HAP-1 (cell line): ENCODE measurements around the gene DCUN1D3.
"Not testable (repeated sequence)": the region's sequence is repeated elsewhere in the genome, so short reads cannot be mapped to it uniquely, and the experiment has no call there.

Experiments used
- DNase-seq, 2 experiments: peaks; one replicate each; pipeline ENCODE4 v3.0.0-alpha.2; 2016 to 2020; ENCODE audit warnings: low spot score in 2 of 2
- H3K27me3 ChIP-seq: fragments of 250-450 bp; sonication (Bioruptor Pico); 2 replicates; pipeline ENCODE4 v1.5.1; 2020; ENCODE audit warnings: low read depth, mild to moderate bottlenecking, moderate library complexity
- H3K36me3 ChIP-seq: fragments of 250-450 bp; sonication (Bioruptor Pico); replicated peaks from 2 replicates; pipeline ENCODE4 v1.5.1; 2020; ENCODE audit warnings: mild to moderate bottlenecking
- H3K4me1 ChIP-seq: fragments of 250-450 bp; sonication (Bioruptor Pico); 2 replicates; pipeline ENCODE4 v1.5.1; 2020; ENCODE audit warnings: mild to moderate bottlenecking
- H3K4me3 ChIP-seq: fragments of 250-450 bp; sonication (Bioruptor Pico); 2 replicates; pipeline ENCODE4 v1.5.1; 2020; ENCODE audit warnings: mild to moderate bottlenecking, moderate library complexity
- H3K9me3 ChIP-seq: fragments of 250-450 bp; sonication (Bioruptor Pico); 2 replicates; pipeline ENCODE4 v1.5.1; 2020; ENCODE audit warnings: mild to moderate bottlenecking, moderate library complexity
- in situ Hi-C: fragments of 300-500 bp; cut with MboI; formaldehyde crosslinking; loops from 3 replicates; pipeline ENCODE4 v1.14.3; 2020; ENCODE audit warnings: low sequenced_read_pairs, inconsistent platforms, mixed read lengths

Gene DCUN1D3, protein sequence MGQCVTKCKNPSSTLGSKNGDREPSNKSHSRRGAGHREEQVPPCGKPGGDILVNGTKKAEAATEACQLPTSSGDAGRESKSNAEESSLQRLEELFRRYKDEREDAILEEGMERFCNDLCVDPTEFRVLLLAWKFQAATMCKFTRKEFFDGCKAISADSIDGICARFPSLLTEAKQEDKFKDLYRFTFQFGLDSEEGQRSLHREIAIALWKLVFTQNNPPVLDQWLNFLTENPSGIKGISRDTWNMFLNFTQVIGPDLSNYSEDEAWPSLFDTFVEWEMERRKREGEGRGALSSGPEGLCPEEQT

DNA sequence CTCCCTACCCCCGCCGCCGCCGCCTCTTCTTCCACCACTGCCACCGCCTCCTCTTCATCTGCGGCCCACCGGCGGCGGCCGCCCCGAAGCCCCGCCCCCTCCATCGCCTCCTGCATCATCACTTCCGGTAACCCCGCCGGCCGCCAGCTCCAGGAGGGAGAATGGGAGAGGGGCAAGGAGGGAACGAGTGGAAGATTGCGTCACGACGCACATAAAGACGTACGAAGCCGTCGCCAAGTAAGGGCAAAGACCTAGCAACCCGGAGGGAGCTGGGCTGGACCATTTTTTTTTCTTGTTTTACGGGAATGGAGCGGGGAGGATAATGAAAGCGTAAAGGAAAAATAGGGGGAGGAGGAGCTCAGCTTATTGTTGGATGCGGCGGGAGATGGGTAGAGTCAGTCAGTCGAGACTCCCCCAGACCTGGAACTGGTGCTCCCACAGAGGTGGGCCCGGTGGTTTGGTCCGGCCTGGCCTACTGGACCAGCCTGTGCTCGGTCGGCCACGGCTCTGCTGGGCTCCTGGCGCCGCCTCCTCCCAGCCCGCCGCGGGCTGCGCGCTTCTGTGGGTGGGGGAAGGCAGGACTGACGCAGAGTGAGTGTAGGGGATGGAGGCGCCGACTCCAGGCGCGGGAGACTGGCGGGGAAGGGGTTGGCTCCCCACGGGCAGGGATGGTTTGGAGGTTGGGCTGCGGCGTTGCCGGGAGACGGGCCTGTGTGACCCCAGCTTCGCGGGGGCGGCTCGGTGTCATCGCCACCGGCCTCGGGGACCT is at the start of gene DCUN1D3, which contains the start of gene LYRM1:
DCUN1D3 (minus strand) TSS at position 60 of the 769 bp plus-strand sequence. CDS start 37,820 bp downstream, outside the sequence.
LYRM1 (plus strand) TSS at position 473 of the 769 bp plus-strand sequence. CDS start 14,785 bp downstream, outside the sequence.
- Histone ChIP-seq H3K9me3 (no peaks in the 10 kb centered on the region), H3K36me3 (peaks cover 7% of the 10 kb centered on the region), H3K27me3 (no peaks in the 10 kb centered on the region), H3K4me3 (peak within 1 kb of the TSS; percentile 71), H3K4me1 (peaks cover 39% of the 10 kb centered on the region)
- in situ Hi-C loops, result no loop called here
- peak; percentile 97 to 98 for DNase-seq

DNA sequence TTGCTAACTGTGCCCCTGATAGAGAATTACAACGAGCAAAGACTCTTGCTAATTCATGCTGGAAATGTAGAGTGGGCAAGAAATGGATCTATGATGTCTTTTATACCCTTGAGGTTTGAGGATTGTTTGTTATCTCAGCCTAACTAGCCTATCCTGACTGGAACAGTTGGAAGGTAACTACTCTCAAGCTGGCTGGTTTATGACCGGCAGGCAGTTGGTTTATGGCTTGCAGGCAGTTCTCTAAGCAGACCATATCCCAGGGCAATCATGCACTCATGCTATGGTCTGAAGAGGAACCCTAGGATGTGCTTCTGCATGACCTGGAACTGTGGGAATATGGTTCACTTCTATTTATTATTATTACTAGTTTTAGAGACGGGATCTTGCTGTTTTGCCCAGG is 49.5 kb upstream of the DCUN1D3 start:
- Histone ChIP-seq H3K36me3 (no peaks in the 10 kb centered on the region), H3K27me3 (no peaks in the 10 kb centered on the region), H3K9me3 (no peaks in the 10 kb centered on the region), H3K4me3 (no peak overlapping the region), H3K4me1 (no peaks in the 10 kb centered on the region)
- in situ Hi-C loops, result no loop called here
- no peak for DNase-seq

DNA sequence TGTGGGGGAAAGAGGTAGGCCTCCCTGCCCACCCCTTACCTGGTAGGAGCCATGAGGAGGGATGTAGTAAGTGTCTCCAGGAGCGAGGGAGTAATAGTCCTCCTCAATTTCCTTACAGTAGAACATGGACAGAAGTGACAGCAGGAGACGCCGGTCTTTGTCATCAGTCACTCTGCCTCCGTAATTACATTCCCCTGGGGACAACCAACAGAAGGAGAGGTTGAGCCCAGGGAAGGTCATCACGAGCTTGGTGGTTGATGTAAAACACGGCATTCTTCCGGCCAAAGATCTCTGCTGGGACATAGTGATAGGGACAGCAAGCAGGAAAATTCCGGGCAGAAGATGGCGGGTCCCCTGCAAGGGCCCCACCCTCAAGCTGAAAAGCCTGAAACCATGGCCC is 48.3 kb upstream of the DCUN1D3 start:
- H3K4me3 ChIP-seq, result no peak overlapping the region
- H3K4me1 ChIP-seq, result no peaks in the 10 kb centered on the region
- in situ Hi-C loops, result no loop called here
- no peak for DNase-seq
- no peaks in the 10 kb centered on the region for H3K9me3 ChIP-seq
- H3K27me3 ChIP-seq, result no peaks in the 10 kb centered on the region
- H3K36me3 ChIP-seq, result no peaks in the 10 kb centered on the region

DNA sequence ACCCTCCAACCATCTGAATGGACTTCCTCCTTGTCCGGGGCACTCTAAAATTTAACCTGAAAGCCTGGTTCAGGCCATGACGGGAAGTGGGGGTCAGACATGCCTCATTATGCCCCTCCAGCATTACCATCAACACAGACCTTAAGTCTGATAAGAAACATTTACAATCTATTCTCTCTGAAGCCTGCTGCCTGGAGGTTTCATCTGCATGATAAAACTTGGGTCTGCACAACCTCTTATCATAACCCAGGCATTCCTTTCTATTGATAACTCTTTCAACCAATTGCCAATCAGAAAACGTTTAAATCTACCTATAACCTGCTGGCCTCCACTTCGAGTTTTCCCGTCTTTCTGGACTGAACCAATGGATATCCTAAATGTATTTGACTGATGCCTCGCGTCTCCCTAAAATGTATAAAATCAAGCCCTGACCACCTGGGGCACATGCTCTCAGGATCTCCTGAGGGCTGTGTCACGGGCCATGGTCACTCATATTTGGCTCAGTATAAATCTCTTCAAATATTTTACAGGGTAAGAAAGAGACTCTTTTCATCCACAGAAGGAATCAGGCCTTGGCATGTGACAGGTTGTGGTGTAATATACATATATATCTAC is 46.0 kb upstream of the DCUN1D3 start:
- H3K36me3 ChIP-seq, result no peaks in the 10 kb centered on the region
- in situ Hi-C loops, result no loop called here
- no peaks in the 10 kb centered on the region for H3K4me1 ChIP-seq
- DNase-seq, result no peak
- H3K4me3 ChIP-seq, result no peak overlapping the region
- no peaks in the 10 kb centered on the region for H3K9me3 ChIP-seq
- no peaks in the 10 kb centered on the region for H3K27me3 ChIP-seq

DNA sequence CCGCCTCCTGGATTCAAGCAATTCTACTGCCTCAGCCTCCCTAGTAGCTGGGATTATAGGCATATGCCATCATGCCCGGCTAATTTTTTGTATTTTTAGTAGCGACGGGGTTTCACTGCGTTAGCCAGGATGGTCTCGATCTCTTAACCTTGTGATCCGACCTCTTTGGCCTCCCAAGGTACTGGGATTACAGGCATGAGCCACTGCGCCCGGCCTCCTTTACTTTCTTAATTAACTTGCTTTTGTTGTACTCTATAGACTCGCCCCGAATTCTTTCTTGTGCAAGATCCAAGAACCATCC is 45.4 kb upstream of the DCUN1D3 start:
- H3K4me1 ChIP-seq, H3K4me3 ChIP-seq, DNase-seq, H3K36me3 ChIP-seq, H3K27me3 ChIP-seq, H3K9me3 ChIP-seq, in situ Hi-C loops: not testable (repeated sequence)

DNA sequence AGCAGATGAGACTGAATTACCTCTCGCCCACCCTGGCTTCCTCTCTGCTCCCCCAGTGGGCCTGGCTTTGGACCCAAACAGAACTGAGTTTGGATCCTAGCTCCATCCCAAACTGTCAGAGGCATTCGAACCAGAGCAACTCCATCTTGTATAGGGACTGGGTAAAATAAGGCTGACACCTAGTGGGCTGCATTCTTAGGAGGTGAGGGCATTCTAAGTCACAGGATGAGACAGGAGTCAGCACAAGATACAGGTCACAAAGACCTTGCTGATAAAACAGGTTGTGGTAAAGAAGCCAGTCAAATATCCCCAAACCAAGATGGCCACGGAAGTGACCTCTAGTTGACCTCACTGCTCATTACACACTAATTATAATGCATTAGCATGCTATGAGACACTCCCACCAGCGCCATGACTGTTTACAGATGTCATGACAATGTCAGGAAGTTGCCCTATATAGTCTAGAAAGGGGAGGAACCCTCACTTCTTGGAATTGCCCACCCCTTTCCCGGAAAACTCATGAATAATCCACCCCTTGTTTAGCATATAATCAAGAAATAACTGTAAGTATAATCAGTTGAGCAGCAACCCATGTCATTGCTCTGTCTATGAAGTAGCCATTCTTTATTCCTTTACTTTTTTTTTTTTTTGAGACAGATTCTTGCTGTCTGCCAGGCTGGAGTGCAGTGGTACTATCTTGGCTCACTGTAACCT is 44.9 kb upstream of the DCUN1D3 start:
- no peaks in the 10 kb centered on the region for H3K9me3 ChIP-seq
- H3K27me3 ChIP-seq, result no peaks in the 10 kb centered on the region
- H3K4me1 ChIP-seq, result no peaks in the 10 kb centered on the region
- H3K36me3 ChIP-seq, result no peaks in the 10 kb centered on the region
- in situ Hi-C loops, result no loop called here
- no peak for DNase-seq
- no peak overlapping the region for H3K4me3 ChIP-seq

DNA sequence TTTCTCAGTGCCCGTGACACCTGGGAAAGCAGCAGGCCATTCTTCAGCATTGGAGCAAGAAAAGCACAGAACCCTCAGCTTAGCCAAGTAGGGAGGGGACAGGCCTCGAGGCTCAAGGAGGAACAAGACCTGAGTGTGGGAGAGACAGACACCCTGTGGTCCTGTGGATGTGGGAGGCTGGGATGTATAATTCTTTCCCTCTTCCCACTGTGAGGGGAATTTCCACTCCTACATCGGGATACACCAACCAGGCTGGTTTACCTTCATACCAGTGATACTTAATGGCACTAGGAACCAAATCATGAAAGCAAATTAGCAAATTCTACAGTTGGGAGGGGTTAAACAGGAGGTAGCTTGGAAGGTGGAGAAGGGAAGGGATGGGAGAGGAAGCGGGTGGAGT is 42.1 kb upstream of the DCUN1D3 start:
- Histone ChIP-seq H3K9me3 (no peaks in the 10 kb centered on the region), H3K4me1 (no peaks in the 10 kb centered on the region), H3K36me3 (no peaks in the 10 kb centered on the region), H3K27me3 (no peaks in the 10 kb centered on the region), H3K4me3 (no peak overlapping the region)
- in situ Hi-C loops, result no loop called here
- no peak for DNase-seq

DNA sequence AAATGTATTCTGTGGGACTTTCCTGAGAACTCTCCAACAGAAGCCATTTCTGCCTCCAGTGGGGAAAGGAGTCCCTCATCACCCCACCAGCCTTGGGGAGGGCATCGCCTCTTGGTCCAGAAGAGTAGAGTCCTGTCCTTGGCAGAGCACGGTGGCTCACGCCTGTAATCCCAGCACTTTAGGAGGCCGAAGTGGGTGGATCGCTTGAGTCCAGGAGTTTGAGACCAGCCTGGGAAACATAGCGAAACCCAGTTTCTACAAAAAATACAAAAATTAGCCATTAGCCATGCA is 41.4 kb upstream of the DCUN1D3 start:
- in situ Hi-C loops, result no loop called here
- Histone ChIP-seq H3K27me3 (no peaks in the 10 kb centered on the region), H3K36me3 (no peaks in the 10 kb centered on the region), H3K4me1 (no peaks in the 10 kb centered on the region), H3K4me3 (no peak overlapping the region), H3K9me3 (no peaks in the 10 kb centered on the region)
- no peak for DNase-seq

DNA sequence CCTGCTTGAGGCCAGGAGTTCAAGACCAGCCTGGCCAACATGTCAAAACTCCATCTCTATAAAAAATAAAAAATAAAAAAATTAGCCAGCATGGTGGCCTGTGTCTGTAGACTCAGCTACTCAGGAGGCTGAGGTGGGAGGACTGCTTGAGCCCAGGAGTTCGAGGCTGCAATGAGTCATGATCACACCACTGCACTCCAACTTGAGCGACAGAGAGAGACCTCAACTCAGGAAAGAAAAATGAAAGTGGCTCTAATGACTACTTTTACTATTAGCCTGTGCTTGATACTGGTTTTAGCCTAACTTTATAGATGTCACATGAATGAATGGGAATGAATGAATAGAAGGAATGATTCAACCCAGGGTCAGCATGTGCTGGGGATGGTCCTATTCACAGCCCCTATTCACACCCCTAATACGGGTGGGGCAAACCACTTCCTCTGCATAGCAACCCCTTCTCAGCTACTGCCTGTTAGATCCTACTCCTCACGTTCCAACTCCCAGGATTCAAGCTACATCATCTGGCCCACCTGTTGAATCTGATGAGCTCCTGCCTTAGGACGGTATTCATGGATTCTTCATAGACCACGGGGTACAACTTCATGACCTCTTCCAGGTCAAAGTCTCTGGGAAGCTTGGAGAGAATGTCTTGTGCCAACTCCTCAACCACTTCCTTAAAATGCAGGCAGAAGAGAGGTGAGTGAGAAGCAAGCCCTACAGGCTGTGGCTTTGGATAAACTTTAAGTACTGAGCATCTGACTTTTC is 40.9 kb upstream of the DCUN1D3 start:
- Histone ChIP-seq H3K9me3 (no peaks in the 10 kb centered on the region), H3K4me1 (no peaks in the 10 kb centered on the region), H3K4me3 (no peak overlapping the region), H3K27me3 (no peaks in the 10 kb centered on the region), H3K36me3 (no peaks in the 10 kb centered on the region)
- no peak for DNase-seq
- in situ Hi-C loops, result no loop called here

DNA sequence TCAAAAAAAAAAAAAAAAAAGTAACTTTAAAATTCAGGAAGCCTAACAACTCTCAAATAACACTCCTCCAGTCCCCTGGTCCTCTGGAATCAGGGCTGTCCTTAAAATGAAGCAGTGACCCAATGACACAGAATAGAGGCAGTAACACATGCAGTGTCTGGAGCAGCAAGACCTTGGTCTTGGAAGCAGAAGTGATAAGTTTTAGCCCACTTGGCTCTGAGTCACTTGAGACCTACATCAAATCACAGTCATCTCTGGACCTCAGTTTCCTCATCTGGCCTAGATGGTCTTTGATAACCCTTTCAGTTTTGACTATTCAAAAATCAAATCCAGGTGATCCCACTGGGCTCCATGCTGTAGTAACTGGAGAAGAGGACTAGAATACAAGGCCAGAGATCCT is 39.5 kb upstream of the DCUN1D3 start:
- H3K4me3 ChIP-seq, result no peak overlapping the region
- H3K36me3 ChIP-seq, result no peaks in the 10 kb centered on the region

DNA sequence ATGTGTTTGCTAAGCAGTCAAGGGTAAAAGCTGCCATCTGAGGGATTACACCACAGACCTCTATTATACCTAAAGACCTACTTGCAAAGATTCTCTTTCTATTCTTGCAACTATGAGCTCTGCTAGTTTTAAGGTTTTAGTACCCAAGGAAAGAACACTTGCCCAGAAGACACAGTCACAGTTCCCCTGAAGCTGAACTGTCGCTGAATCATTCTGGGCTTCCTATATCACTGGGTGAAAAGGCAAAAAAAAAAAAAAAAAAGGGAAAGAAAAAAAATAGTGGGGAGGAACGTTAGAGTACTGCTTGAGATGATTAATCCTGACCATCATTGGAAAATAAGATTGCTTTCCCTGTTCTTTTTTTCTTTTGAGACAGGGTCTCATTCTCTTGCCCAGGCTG is 38.3 kb upstream of the DCUN1D3 start:
- DNase-seq, result no peak
- H3K36me3 ChIP-seq, result no peaks in the 10 kb centered on the region
- no peak overlapping the region for H3K4me3 ChIP-seq
- in situ Hi-C loops, result no loop called here
- no peaks in the 10 kb centered on the region for H3K4me1 ChIP-seq
- H3K9me3 ChIP-seq, result no peaks in the 10 kb centered on the region
- H3K27me3 ChIP-seq, result no peaks in the 10 kb centered on the region

More for the DNA sequence above, 39.5 kb upstream of the DCUN1D3 start:
- H3K4me1 ChIP-seq, result no peaks in the 10 kb centered on the region
- H3K27me3 ChIP-seq, result no peaks in the 10 kb centered on the region
- no peak for DNase-seq
- in situ Hi-C loops, result no loop called here
- no peaks in the 10 kb centered on the region for H3K9me3 ChIP-seq

DNA sequence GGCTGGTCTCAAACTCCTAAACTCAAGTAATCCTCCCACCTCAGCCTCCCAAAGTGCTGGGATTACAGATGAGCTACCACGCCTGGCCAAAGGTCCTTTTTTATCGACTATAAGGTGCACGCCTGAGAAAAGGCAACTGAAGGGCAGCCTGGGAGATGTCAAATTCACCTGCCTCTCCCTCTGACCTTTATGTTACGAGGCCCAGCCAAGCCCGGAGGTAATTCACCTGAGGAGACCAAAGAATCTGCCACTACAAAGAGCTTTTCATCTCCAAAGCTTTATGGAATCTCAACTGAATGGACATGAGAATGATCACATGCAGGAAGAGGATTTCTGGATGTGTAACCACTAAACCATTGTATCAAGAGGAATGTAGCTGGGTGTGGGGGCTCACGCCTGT is 37.6 kb upstream of the DCUN1D3 start:
- no peaks in the 10 kb centered on the region for H3K27me3 ChIP-seq
- H3K9me3 ChIP-seq, result no peaks in the 10 kb centered on the region
- no peaks in the 10 kb centered on the region for H3K36me3 ChIP-seq
- H3K4me1 ChIP-seq, result no peaks in the 10 kb centered on the region
- no peak overlapping the region for H3K4me3 ChIP-seq
- DNase-seq, result no peak
- in situ Hi-C loops, result no loop called here

DNA sequence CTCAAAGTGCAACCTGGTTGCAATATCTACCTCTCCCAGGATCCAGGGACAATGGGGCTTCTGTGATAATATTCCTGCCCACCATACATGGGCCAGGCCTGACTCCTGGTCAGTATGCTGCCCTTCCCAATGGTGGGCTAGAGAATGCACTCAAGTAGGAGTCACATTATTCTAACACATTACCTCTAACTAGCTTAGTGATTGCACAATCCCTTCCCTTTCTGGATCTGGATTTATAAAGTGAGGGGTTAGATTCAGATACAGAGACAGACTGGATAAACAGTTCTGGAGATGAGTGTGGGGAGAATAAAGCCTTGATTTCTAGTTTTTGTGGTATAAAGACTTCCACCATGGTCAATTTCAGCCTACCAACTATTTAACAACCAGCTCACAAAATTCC is 33.4 kb upstream of the DCUN1D3 start:
- H3K9me3 ChIP-seq, result no peaks in the 10 kb centered on the region
- no peaks in the 10 kb centered on the region for H3K36me3 ChIP-seq
- H3K27me3 ChIP-seq, result no peaks in the 10 kb centered on the region
- no peak overlapping the region for H3K4me3 ChIP-seq
- no peak for DNase-seq
- in situ Hi-C loops, result no loop called here
- no peaks in the 10 kb centered on the region for H3K4me1 ChIP-seq
